Caki2 (cell line): ENCODE results near the gene NGFR. TPM values are rescaled to one million over a fixed set of nuclear protein-coding genes. Genes with fewer than 3 reads are reported as not detected.

Source experiments
- DNase-seq: peaks from one replicate; pipeline ENCODE4 v3.0.0-alpha.2; 2015; ENCODE audit warnings: low read depth
- in situ Hi-C: cut with HindIII; loops from 2 replicates; pipeline ENCODE4 v1.10.0; 2016; ENCODE audit warnings: low sequenced_read_pairs, low pct_unique_long_range_greater_than_20kb, mixed read lengths
- total RNA-seq: library from RNA; depleted of rRNA; stranded (reverse); fragments of >200 nt; shearing (Covaris generic); gene quantifications from 2 replicates; pipeline ENCODE4 v1.2.3, GENCODE V29; 2014; ENCODE audit warnings: low replicate concordance

NGFR gene
- total RNA-seq, 1 experiment from 2014 or later: 0.91 TPM

- DNase-seq: peak; percentile 38
- in situ Hi-C loops: no loop called here
Observed at GRCh38 chr17:49523706-49524472, 28.8 kb downstream of the NGFR start.

DNA sequence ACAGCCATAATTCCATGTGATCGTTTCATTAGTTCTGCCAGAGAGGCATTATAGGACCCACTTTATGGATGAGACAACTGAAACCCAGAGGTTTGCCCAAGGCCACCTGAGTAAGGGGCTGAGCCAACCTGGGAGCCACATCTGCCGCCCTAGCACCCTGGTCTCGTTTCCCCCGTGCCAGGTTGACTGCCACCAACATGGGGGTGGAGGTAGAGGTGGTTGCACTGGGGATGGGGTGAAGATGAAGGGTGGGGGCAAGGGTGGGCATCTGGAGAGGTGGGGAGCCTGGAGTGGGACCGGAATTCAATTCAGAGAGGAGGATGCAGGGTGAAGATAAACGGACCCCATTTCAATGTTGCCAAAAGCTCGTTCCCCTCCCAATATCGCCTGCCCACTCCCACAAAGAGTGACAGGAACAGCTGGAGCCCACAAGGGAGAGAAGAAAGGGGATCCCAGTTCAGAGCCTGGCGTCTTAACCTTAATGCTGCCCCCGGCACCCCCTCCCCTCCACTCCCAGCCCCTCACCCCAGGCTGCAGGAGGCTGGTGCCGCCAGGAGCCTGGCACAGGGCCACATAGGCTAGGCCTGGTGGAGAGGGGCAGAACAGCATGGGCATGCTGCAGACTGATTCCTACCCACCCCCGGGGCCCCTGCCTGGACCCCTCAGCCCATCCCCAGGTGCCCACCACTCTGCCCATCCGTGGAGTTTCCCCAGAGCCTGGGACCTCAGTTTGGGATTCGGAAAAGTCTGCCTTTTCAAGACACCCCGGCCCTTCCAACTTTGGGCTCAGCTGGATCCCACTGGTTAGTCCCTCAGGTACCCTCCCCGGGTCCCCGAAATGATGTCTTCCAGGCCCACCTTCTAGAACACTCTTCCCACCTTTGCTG lies 29.6 kb downstream of the NGFR start:
- in situ Hi-C loops: no loop called here
- DNase-seq: no peak

- no peak for DNase-seq
- in situ Hi-C loops: no loop called here
Observed at GRCh38 chr17:49525831-49526741, 31.0 kb downstream of the NGFR start.

GRCh38 chr17:49527927-49528651 lies 33.0 kb downstream of the NGFR start:
- in situ Hi-C loops: no loop called here
- DNase-seq: no peak

DNA sequence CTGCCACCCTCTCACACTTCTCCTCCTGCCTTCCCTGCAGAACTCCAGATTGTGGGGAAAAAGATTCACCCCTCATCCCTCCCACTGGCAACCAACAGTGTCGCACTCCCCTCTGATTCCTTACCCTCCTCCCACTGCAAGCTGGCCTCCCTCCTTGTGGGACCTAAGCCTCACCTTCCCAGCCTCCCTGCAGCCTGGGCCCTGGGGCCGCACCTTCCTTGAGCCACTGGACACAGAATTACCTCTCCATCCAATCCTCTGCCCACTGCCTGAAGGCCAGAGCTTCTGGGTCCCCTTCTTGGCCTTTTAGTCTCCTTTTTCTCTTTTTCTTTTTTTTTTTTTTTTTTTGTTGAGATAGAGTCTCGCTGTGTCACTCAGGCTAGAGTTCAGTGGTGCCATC lies 33.9 kb downstream of the NGFR start:
- in situ Hi-C loops: no loop called here
- no peak for DNase-seq

GRCh38 chr17:49530118-49530517 lies 35.0 kb downstream of the NGFR start:
- in situ Hi-C loops: no loop called here
- DNase-seq: no peak

- in situ Hi-C loops: no loop called here
- DNase-seq: no peak
Observed at GRCh38 chr17:49543860-49544259, 48.8 kb downstream of the NGFR start.

GRCh38 chr17:49545007-49545660 lies 50.0 kb downstream of the NGFR start:
- in situ Hi-C loops: no loop called here
- no peak for DNase-seq

- DNase-seq: no peak
- in situ Hi-C loops: no loop called here
Observed at GRCh38 chr17:49545806-49546545, 50.9 kb downstream of the NGFR start.

GRCh38 chr17:49546546-49547535 lies 51.7 kb downstream of the NGFR start:
- DNase-seq: no peak
- in situ Hi-C loops: no loop called here

DNA sequence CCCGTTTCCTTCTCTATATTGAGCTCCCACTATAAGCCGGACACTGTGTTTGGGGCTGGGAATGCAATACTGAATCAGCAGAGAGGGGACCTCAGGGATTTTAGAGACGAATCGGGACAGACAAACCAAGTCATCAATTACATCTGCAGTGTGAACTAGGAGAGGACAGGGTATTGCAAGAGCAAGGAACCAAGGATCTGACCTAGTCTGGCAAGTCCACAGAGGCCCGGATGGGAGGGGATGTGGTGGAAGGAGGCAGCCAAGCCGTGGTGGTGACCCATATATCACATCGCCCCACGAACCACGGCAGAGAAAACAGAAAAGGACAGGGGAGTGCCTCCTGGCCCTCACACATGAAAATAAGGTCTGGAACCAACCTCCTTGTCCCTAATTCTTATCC lies 52.5 kb downstream of the NGFR start:
- no peak for DNase-seq
- in situ Hi-C loops: no loop called here

DNA sequence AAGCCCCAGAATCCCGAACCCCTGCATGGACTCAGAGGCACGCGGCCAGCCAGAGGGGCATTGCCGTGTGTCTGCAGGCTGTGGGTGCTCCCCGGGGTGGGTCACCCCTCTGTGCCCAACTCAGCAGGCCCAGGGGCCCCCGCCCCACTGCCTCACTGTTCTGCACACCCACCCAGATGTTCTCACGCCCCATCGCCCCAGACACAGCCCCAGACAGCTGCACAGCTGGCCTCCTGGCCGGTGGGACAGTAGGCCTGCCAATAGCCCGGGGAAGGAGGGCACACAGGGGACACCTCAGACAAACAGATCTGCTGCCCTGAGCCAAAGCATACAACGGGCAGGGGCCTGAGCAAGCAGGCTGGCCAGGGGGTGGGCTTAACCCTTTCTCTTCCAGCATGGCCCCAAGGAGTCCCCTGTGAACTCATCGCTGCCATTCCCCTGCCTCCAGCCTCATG lies 53.0 kb downstream of the NGFR start:
- no peak for DNase-seq

DNA sequence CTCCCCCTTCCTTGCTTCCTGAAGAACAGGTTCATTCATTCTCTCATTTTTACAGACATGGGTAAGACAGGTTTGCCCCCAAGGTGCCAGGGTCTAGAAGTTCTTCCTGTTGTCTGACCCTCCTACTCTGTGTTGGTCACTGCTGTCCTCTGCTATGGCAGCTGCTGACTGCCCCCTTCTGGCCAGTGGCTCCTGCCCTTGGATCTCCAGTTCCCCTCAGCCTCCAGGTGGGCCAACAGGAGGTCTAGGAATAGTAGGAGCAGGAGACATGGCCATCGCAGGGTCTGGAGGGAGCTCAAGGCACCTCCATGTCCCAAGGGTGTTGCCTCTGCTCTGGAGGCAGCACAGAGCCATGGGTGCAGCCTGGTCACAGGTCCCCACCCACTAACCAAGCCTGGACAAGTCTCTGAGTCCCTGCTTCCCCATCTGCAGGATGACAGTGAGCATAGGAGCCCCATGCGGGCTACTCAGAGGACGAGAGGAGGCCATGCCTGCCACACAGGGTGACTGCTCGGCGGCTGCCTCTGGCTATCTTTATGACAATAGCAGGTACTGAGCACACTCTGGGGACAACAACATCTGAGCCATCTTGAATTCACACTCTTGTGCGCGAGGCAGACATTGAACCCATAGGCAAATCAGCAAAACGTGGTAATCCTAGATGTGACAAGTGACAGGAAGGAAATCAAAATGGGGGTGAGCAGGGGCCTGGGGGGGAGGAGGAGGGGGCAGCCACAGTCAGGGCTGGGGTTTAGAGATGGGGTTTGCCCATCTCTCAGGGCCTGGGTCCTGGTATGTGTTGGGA lies 53.6 kb downstream of the NGFR start:
- in situ Hi-C loops: no loop called here
- DNase-seq: no peak

More for the DNA sequence above, 53.0 kb downstream of the NGFR start:
- in situ Hi-C loops: no loop called here

DNA sequence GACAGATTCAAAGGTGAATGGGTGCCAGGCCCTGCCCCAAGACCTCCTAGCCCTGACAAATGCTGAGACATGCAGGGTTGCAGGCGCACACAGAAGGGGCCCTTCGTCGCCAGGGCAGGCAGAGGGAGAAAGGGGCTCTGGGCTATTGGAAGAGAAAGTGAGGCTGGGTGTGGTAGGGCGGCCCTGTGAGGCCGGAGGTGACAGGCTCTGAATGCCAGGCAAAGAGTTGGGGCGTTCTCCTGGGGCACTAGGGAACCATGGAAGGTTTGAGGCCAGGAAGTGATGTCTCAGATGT lies 54.2 kb downstream of the NGFR start:
- DNase-seq: no peak
- in situ Hi-C loops: no loop called here
